B cell (primary cell): Measurements from ENCODE around the gene TLR8. TPM values are rescaled to one million over a fixed set of nuclear protein-coding genes. Genes with fewer than 3 reads are reported as not detected.

ENCODE experiments used
- ATAC-seq: fragments of 200-7000 bp; cut with Tn5 transposase; one replicate; pipeline ENCODE4 v1.10.0; 2021; ENCODE audit warnings: low read depth, mild to moderate bottlenecking, moderate number of reproducible peaks, moderate library complexity
- CTCF ChIA-PET: fragments of 350-600 bp; sonication (Branson Sonifier 250); formaldehyde crosslinking; loops from one replicate; lab custom pipeline; 2021; ENCODE audit warnings: antibody characterized with exemption, inconsistent platforms; lab: Charles Lee
- POLR2A ChIA-PET: fragments of 350-600 bp; sonication (Branson Sonifier 250); formaldehyde crosslinking; loops from one replicate; lab custom pipeline; 2021; ENCODE audit warnings: antibody characterized with exemption; lab: Charles Lee
- DNase-seq: peaks from one replicate; pipeline ENCODE4 v3.0.0; 2013
- H2AFZ ChIP-seq: 2 replicates; pipeline ENCODE4 v1.6.1; 2012; ENCODE audit warnings: mild to moderate bottlenecking, low read depth, low read length; ENCODE audit not compliant: insufficient read depth, poor library complexity, severe bottlenecking
- H3K27ac ChIP-seq, 2 donors: 1 replicate in 1 of 2; 2 replicates in 1 of 2; pipeline ENCODE4 v1.5.1; 2012 to 2013; ENCODE audit warnings: low read length in 2 of 2, mild to moderate bottlenecking in 2 of 2, moderate library complexity in 1 of 2
- H3K27me3 ChIP-seq, 4 experiments: fragments of 200-600 bp in 1 of 4; sonication (generic) in 1 of 4; replicated peaks in 1 of 4; 1 replicate in 2 of 4; 2 replicates in 2 of 4; pipeline versions ENCODE4 v1.6.1 to v1.7.0; 2013 to 2016; ENCODE audit warnings: low read length in 3 of 4, mild to moderate bottlenecking in 2 of 4, mixed read lengths in 1 of 4, moderate library complexity in 1 of 4; ENCODE audit not compliant: insufficient read depth in 4 of 4, control insufficient read depth in 3 of 4; ENCODE audit errors: control extremely low read depth in 1 of 4
- H3K36me3 ChIP-seq, 2 experiments: replicated peaks in 1 of 2; 1 replicate in 1 of 2; 2 replicates in 1 of 2; pipeline versions ENCODE4 v1.6.1 to v1.7.1; 2013; ENCODE audit warnings: low read length in 1 of 2; ENCODE audit not compliant: insufficient read depth in 2 of 2, control insufficient read depth in 1 of 2; ENCODE audit errors: control extremely low read depth in 1 of 2, extremely low read depth in 1 of 2
- H3K4me1 ChIP-seq, 2 donors: fragments of 200-600 bp in 1 of 2; sonication (generic) in 1 of 2; 1 replicate in 1 of 2; 2 replicates in 1 of 2; pipeline versions ENCODE4 v1.5.1 to v1.6.1; 2013 to 2017; ENCODE audit warnings: low read length in 2 of 2; ENCODE audit not compliant: control insufficient read depth in 2 of 2, insufficient read depth in 2 of 2
- H3K4me2 ChIP-seq: replicated peaks from 2 replicates; pipeline ENCODE3; 2012; ENCODE audit warnings: mild to moderate bottlenecking, low read depth, low read length; ENCODE audit not compliant: poor library complexity, severe bottlenecking
- H3K4me3 ChIP-seq, 5 experiments: fragments of 200-600 bp in 1 of 5; sonication (generic) in 1 of 5; 1 replicate in 3 of 5; 2 replicates in 2 of 5; pipeline versions ENCODE4 v1.5.1 to v1.7.0; 2011 to 2016; ENCODE audit warnings: low read length in 4 of 5, mild to moderate bottlenecking in 4 of 5, low read depth in 2 of 5, control low read depth in 1 of 5, moderate library complexity in 1 of 5; ENCODE audit not compliant: insufficient read depth in 1 of 5; ENCODE audit errors: control extremely low read depth in 1 of 5, extremely low read depth in 1 of 5
- H3K79me2 ChIP-seq: fragments of 200-600 bp; sonication (generic); one replicate; pipeline ENCODE4 v1.6.0; 2016; ENCODE audit warnings: low read length; ENCODE audit not compliant: control insufficient read depth, insufficient read depth
- H3K9ac ChIP-seq: fragments of 200-600 bp; sonication (generic); 2 replicates; pipeline ENCODE4 v1.6.1; 2017; ENCODE audit warnings: mild to moderate bottlenecking, low read length, moderate library complexity
- H3K9me3 ChIP-seq, 3 donors: one replicate each; pipeline versions ENCODE4 v1.6.1 to v1.7.1; 2013; ENCODE audit warnings: low read length in 2 of 3; ENCODE audit not compliant: control insufficient read depth in 2 of 3, insufficient read depth in 1 of 3; ENCODE audit errors: control extremely low read depth in 1 of 3
- H4K20me1 ChIP-seq: 2 replicates; pipeline ENCODE4 v1.6.0; 2012; ENCODE audit warnings: mild to moderate bottlenecking, low read length; ENCODE audit not compliant: insufficient read depth, control insufficient read depth, poor library complexity, severe bottlenecking
- H3K27ac Mint-ChIP-seq: one replicate; pipeline ENCODE4 v1.8.0; 2021; ENCODE audit warnings: mixed read lengths
- H3K27me3 Mint-ChIP-seq: one replicate; pipeline ENCODE4 v1.8.0; 2021; ENCODE audit warnings: mixed read lengths
- H3K4me1 Mint-ChIP-seq: one replicate; pipeline ENCODE4 v1.8.0; 2021; ENCODE audit warnings: mixed read lengths
- H3K4me3 Mint-ChIP-seq: one replicate; pipeline ENCODE4 v1.8.0; 2021; ENCODE audit warnings: mixed read lengths
- H3K9me3 Mint-ChIP-seq: one replicate; pipeline ENCODE4 v1.8.0; 2022; ENCODE audit warnings: mixed read lengths; ENCODE audit not compliant: insufficient read depth
- CTCF ChIP-seq: fragments of 200-600 bp; IDR thresholded peaks from one replicate; pipeline ENCODE4 v1.8.0; 2022; ENCODE audit warnings: antibody characterized with exemption, mild to moderate bottlenecking
- EZH2 ChIP-seq: IDR thresholded peaks from 2 replicates; pipeline ENCODE4 v1.6.1; 2012; ENCODE audit warnings: borderline replicate concordance, low read depth, mild to moderate bottlenecking, moderate library complexity, low read length; ENCODE audit not compliant: insufficient read depth, poor library complexity, severe bottlenecking
- WGBS: methylation state at CpG from one replicate; pipeline ENCODE4 v1.1.5; 2013; ENCODE audit warnings: missing lambda C conversion rate; ENCODE audit not compliant: insufficient coverage; 5-methylcytosine and 5-hydroxymethylcytosine counted together
- intact Hi-C: fragments of 100-400 bp; cut with micrococcal nuclease; formaldehyde crosslinking; loops from one replicate; pipeline ENCODE4 v1.10.0; 2022
- polyA plus RNA-seq: library from polyadenylated mRNA; depleted of rRNA; stranded (reverse); fragments of >200 nt; gene quantifications from 2 replicates; pipeline ENCODE4 v1.2.3, GENCODE V29; 2012
- total RNA-seq, 2 donors: library from RNA; stranded (reverse); fragments of 120-200 nt in 1 of 2; gene quantifications; 1 replicate in 1 of 2; 2 replicates in 1 of 2; pipeline versions ENCODE4 v1.2.3 to v1.2.4, GENCODE V29; 2013 to 2022

The TLR8 gene
- total and polyA plus RNA-seq, 2 donors (not counting 1 experiment from before 2014, with no cell fraction given) = 0.19 to 0.39 TPM

GRCh38 chrX:12917753-12918152 lies 11.3 kb downstream of the TLR8 start:
- no CpG with 5 or more reads among the region's 2 CpGs for WGBS
- H3K4me1 ChIP-seq = no peaks in the 10 kb centered on the region
- CTCF ChIA-PET = interaction anchor here (0.9 to 1.0 kb wide), 2 partner anchors 15 to 29 kb away, joined by 3 read pairs; no protein-coding TSS in a partner anchor
- intact Hi-C loops = no loop called here
- H3K79me2 ChIP-seq = no peaks in the 10 kb centered on the region
- H3K4me1 Mint-ChIP-seq = no peaks in the 10 kb centered on the region
- H4K20me1 ChIP-seq = no peaks in the 10 kb centered on the region
- H3K27ac ChIP-seq = no peak overlapping the region
- H3K27me3 ChIP-seq = no peaks in the 10 kb centered on the region
- DNase-seq (no peak), ATAC-seq (no peak)
- no peak overlapping the region for H3K27ac Mint-ChIP-seq
- no peak overlapping the region for H3K4me3 Mint-ChIP-seq
- no peak overlapping the region for H3K9ac ChIP-seq
- POLR2A ChIA-PET = no interaction called here
- no peak overlapping the region for H3K4me2 ChIP-seq
- no peaks in the 10 kb centered on the region for H3K9me3 ChIP-seq
- H3K36me3 ChIP-seq = no peaks in the 10 kb centered on the region
- no peaks in the 10 kb centered on the region for H3K27me3 Mint-ChIP-seq
- no peak overlapping the region for H3K4me3 ChIP-seq
- H2AFZ ChIP-seq = no peak overlapping the region
- TF ChIP-seq EZH2 (no peak), CTCF (no peak)
- H3K9me3 Mint-ChIP-seq = no peaks in the 10 kb centered on the region

- H3K27ac Mint-ChIP-seq = no peak overlapping the region
- intact Hi-C loops = no loop called here
- no peaks in the 10 kb centered on the region for H3K9me3 Mint-ChIP-seq
- H3K27ac ChIP-seq = no peak overlapping the region
- peaks cover 0 to 5% (median 0%) of the 10 kb centered on the region in 4 experiments for H3K27me3 ChIP-seq
- no peaks in the 10 kb centered on the region for H4K20me1 ChIP-seq
- no peak overlapping the region for H3K9ac ChIP-seq
- no peak overlapping the region for H3K4me2 ChIP-seq
- WGBS = 62% methylated on average over 3 of the region's 10 CpGs
- ChIA-PET POLR2A (no interaction called here), CTCF (no interaction called here)
- no peaks in the 10 kb centered on the region for H3K27me3 Mint-ChIP-seq
- ATAC-seq (no peak), DNase-seq (no peak)
- H3K79me2 ChIP-seq = no peaks in the 10 kb centered on the region
- TF ChIP-seq CTCF = no peak
- no peak for TF ChIP-seq EZH2
- no peaks in the 10 kb centered on the region for H3K36me3 ChIP-seq
- peaks cover 2% of the 10 kb centered on the region for H3K4me1 Mint-ChIP-seq
- no peak overlapping the region for H3K4me3 Mint-ChIP-seq
- H3K4me1 ChIP-seq = peaks cover 0 to 3% of the 10 kb centered on the region in 2 donors
- no peak overlapping the region for H2AFZ ChIP-seq
- H3K4me3 ChIP-seq = no peak overlapping the region
- no peaks in the 10 kb centered on the region for H3K9me3 ChIP-seq
Measured at GRCh38 chrX:12919051-12919450, 12.6 kb downstream of the TLR8 start.
